Panc1 (cell line): ENCODE measurements around the gene ZNF281. TPM values are rescaled to one million over a fixed set of nuclear protein-coding genes. Genes with fewer than 3 reads are reported as not detected.

ENCODE experiments used
- ATAC-seq: fragments of 200-7000 bp; cut with Tn5 transposase; 2 replicates; pipeline ENCODE4 v1.9.1; 2020; ENCODE audit warnings: mild to moderate bottlenecking, moderate library complexity
- BruUV-seq: library from RNA; stranded (reverse); fragments of 400-500 nt; replicated peaks from 2 replicates; lab custom pipeline; 2021; lab: Mats Ljungman, UMichigan
- CTCF ChIA-PET: fragments of 300-600 bp; sonication (Branson Sonifier 250); formaldehyde crosslinking; loops from one replicate; lab custom pipeline; 2022; ENCODE audit warnings: antibody characterized with exemption; lab: Charles Lee
- POLR2A ChIA-PET: fragments of 300-600 bp; sonication (Branson Sonifier 250); formaldehyde crosslinking; loops from one replicate; lab custom pipeline; 2022; ENCODE audit warnings: antibody characterized with exemption; lab: Charles Lee
- DNase-seq: peaks from one replicate; pipeline ENCODE4 v3.0.0-alpha.2; 2010; ENCODE audit warnings: low read depth, low spot score
- H3K27ac ChIP-seq: 2 replicates; pipeline ENCODE4 v1.5.1; 2011; ENCODE audit warnings: mild to moderate bottlenecking, low read length, inconsistent platforms
- H3K27me3 ChIP-seq: fragments of 200-500 bp; sonication (Bioruptor generic); 2 replicates; pipeline ENCODE4 v1.6.0; 2014; ENCODE audit warnings: low read length, inconsistent platforms; ENCODE audit not compliant: control insufficient read depth, insufficient read depth
- H3K36me3 ChIP-seq: fragments of 200-500 bp; sonication (Bioruptor generic); 2 replicates; pipeline ENCODE4 v1.5.1; 2014; ENCODE audit warnings: inconsistent platforms, mild to moderate bottlenecking, low read length, moderate library complexity; ENCODE audit not compliant: control insufficient read depth, insufficient read depth
- H3K4me1 ChIP-seq: 2 replicates; pipeline ENCODE4 v1.5.1; 2011; ENCODE audit warnings: inconsistent platforms, mild to moderate bottlenecking, low read length, moderate library complexity; ENCODE audit not compliant: control insufficient read depth, insufficient read depth
- H3K4me3 ChIP-seq, 2 experiments: 2 replicates each; pipeline ENCODE4 v1.5.1; 2011 to 2012; ENCODE audit warnings: low read depth in 2 of 2, low read length in 2 of 2, mild to moderate bottlenecking in 2 of 2, inconsistent platforms in 1 of 2, moderate library complexity in 1 of 2
- H3K9me3 ChIP-seq: fragments of 200-500 bp; sonication (Bioruptor generic); 2 replicates; pipeline ENCODE4 v1.5.1; 2014; ENCODE audit warnings: low read depth, mild to moderate bottlenecking, inconsistent platforms, low read length, moderate library complexity; ENCODE audit not compliant: control insufficient read depth, insufficient read depth
- CTCF ChIP-seq: fragments of 450-650 bp; IDR thresholded peaks from 2 replicates; pipeline ENCODE4 v1.5.1; 2017; ENCODE audit warnings: mild to moderate bottlenecking
- POLR2AphosphoS5 ChIP-seq: IDR thresholded peaks from 2 replicates; pipeline ENCODE4 v1.6.1; 2012; ENCODE audit warnings: mild to moderate bottlenecking, low read depth, low read length, moderate library complexity
- REST ChIP-seq, 2 experiments: IDR thresholded peaks; 2 replicates each; pipeline ENCODE4 v1.6.1; 2011 to 2012; ENCODE audit warnings: low read depth in 2 of 2, control low read depth in 1 of 2, low read length in 1 of 2, mild to moderate bottlenecking in 1 of 2, moderate library complexity in 1 of 2; ENCODE audit not compliant: insufficient read depth in 1 of 2
- SIN3A ChIP-seq: IDR thresholded peaks from 2 replicates; pipeline ENCODE4 v1.6.1; 2012; ENCODE audit warnings: low read depth, mild to moderate bottlenecking, low read length, moderate library complexity, borderline replicate concordance; ENCODE audit not compliant: insufficient read depth
- TCF7L2 ChIP-seq: IDR thresholded peaks from 2 replicates; pipeline ENCODE4 v1.6.1; 2011; ENCODE audit warnings: mild to moderate bottlenecking, low read depth, low read length, inconsistent platforms
- in situ Hi-C: cut with HindIII; loops from 2 replicates; pipeline ENCODE4 v1.10.0; 2016; ENCODE audit warnings: low sequenced_read_pairs, low pct_unique_long_range_greater_than_20kb
- intact Hi-C: fragments of 100-400 bp; cut with micrococcal nuclease; formaldehyde crosslinking; loops from one replicate; pipeline ENCODE4 v1.10.0; 2022; ENCODE audit not compliant: unreplicated experiment
- total RNA-seq: library from RNA; stranded (reverse); gene quantifications from one replicate; pipeline ENCODE4 v1.2.1, GENCODE V29; 2021; ENCODE audit not compliant: unreplicated experiment

Gene ZNF281
- total RNA-seq, 1 experiment from 2014 or later = 34.2 TPM

DNA sequence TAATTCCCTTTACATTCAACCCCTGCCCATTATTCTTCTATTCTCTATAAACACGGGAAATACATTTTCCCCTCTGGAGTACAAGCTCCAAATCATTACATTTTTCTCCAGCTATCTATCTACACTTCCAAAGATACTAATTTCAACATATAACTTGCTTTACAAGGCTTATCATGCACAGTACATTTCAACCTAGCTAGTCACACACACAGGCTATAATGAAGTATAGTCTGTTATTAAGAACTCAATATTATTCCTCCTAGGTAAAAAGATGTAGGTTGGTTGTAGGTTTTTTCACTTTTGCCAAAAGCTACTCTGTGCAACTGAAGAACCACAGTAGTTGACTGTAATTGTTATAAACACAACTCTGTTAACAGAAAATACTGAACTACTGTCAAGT is 8.1 kb downstream of the ZNF281 start:
- ChIA-PET CTCF (no interaction called here), POLR2A (no interaction called here)
- TF ChIP-seq TCF7L2 = no peak
- DNase-seq (no peak), ATAC-seq (no peak)
- no peaks in the 10 kb centered on the region for H3K27me3 ChIP-seq
- H3K4me1 ChIP-seq = peaks cover 34% of the 10 kb centered on the region
- no TSS peak for BruUV-seq
- no peaks in the 10 kb centered on the region for H3K9me3 ChIP-seq
- peaks cover 43% of the 10 kb centered on the region for H3K36me3 ChIP-seq
- H3K4me3 ChIP-seq = no peak overlapping the region
- in situ Hi-C loops (no loop called here), intact Hi-C loops (no loop called here)
- H3K27ac ChIP-seq = 0 out of 2 replicates have a peak overlapping the region, but pooled peaks have one; percentile 24

- H3K4me1 ChIP-seq = peaks cover 35% of the 10 kb centered on the region
- no peak for DNase-seq
- in situ Hi-C loops (no loop called here), intact Hi-C loops (no loop called here)
- ATAC-seq = no peak
- POLR2A ChIA-PET = no interaction called here
- BruUV-seq = no TSS peak
- CTCF ChIA-PET = no interaction called here
- no peak for TF ChIP-seq POLR2AphosphoS5
- no peak for TF ChIP-seq SIN3A
- TF ChIP-seq REST (IDR thresholded peaks at IDR 0.05; ENCODE audit: insufficient read depth in 1 of 2, low read depth in 2 of 2, low read length in 1 of 2) = no peak
- no peak for TF ChIP-seq CTCF
- no peak for TF ChIP-seq TCF7L2
- no peaks in the 10 kb centered on the region for H3K9me3 ChIP-seq
- H3K4me3 ChIP-seq = no peak overlapping the region
- peaks cover 41% of the 10 kb centered on the region for H3K36me3 ChIP-seq
- no peak overlapping the region for H3K27ac ChIP-seq
- no peaks in the 10 kb centered on the region for H3K27me3 ChIP-seq
Measured at GRCh38 chr1:200401263-200401662, 8.6 kb downstream of the ZNF281 start.

- intact Hi-C loops (no loop called here), in situ Hi-C loops (no loop called here)
- H3K36me3 ChIP-seq = peaks cover 37% of the 10 kb centered on the region
- BruUV-seq = no TSS peak
- ATAC-seq (no peak), DNase-seq (no peak)
- H3K27ac ChIP-seq = peak overlapping the region; percentile 57
- ChIA-PET CTCF (no interaction called here), POLR2A (no interaction called here)
- no peak for TF ChIP-seq POLR2AphosphoS5
- TF ChIP-seq REST (IDR thresholded peaks at IDR 0.05; ENCODE audit: insufficient read depth in 1 of 2, low read depth in 2 of 2, low read length in 1 of 2) = no peak
- no peak for TF ChIP-seq CTCF
- TF ChIP-seq TCF7L2 = no peak
- no peak for TF ChIP-seq SIN3A
- H3K9me3 ChIP-seq = no peaks in the 10 kb centered on the region
- H3K4me1 ChIP-seq = peaks cover 28% of the 10 kb centered on the region
- no peak overlapping the region for H3K4me3 ChIP-seq
- no peaks in the 10 kb centered on the region for H3K27me3 ChIP-seq
Measured at GRCh38 chr1:200400556-200400955, 9.3 kb downstream of the ZNF281 start.
